ENCODE data around the gene LDAH. TPM values are rescaled to one million over a fixed set of nuclear protein-coding genes. Genes with fewer than 3 reads are reported as not detected.

LDAH gene
- total RNA-seq (2021; ENCODE audit: unreplicated experiment) (17.2 TPM), Bru-seq, nascent RNA (percentile 69 among the genes with signal in this experiment), BruChase-seq, experiment 1, labeled RNA remaining after a 2-hour chase (percentile 53 among the genes with signal in this experiment), BruChase-seq, experiment 2, labeled RNA remaining after a 6-hour chase (percentile 54 among the genes with signal in this experiment)
- polyA plus RNA-seq (2012; ENCODE audit: insufficient read length): 9.0 TPM
- long read RNA-seq, transcript LDAH-201 (7 exons, 2,907 nt): major isoform, 25 of 39 reads
- long read RNA-seq, partial matches to known transcripts: 2 of 39 reads
- long read RNA-seq, other reads (novel, unspliced or antisense): 8 of 39 reads

GRCh38 chr2:20822535-20823490 lies at the start of gene LDAH:
Gene LDAH, minus strand, starts transcription at chr2:20823101. Its CDS starts 21,638 bp downstream, at chr2:20801463.
- Histone ChIP-seq H3K4me3 (ENCODE audit: low read depth in 2 of 2, low read length in 2 of 2) (peak within 1 kb of the TSS; percentile 93 to 97), H3K27ac (ENCODE audit: low read length) (peak within 1 kb of the TSS; percentile 95), H3K27me3 (ENCODE audit: control insufficient read depth, insufficient read depth, low read length) (no peaks in the 10 kb centered on the region), H3K4me1 (ENCODE audit: control insufficient read depth, insufficient read depth, low read length) (no peaks in the 10 kb centered on the region), H3K9me3 (ENCODE audit: control insufficient read depth, insufficient read depth, low read depth, low read length) (no peaks in the 10 kb centered on the region), H3K36me3 (ENCODE audit: control insufficient read depth, insufficient read depth, low read length) (no peaks in the 10 kb centered on the region)
- intact Hi-C loops (cut with micrococcal nuclease; ENCODE audit: unreplicated experiment) (no loop called here), in situ Hi-C loops (cut with HindIII; ENCODE audit: low pct_unique_long_range_greater_than_20kb, low sequenced_read_pairs) (no loop called here)
- POLR2A ChIA-PET: interaction anchor here (0.7 kb wide), 1 partner anchor 50 kb away, joined by 3 read pairs; no protein-coding TSS in a partner anchor
- DNase-seq (ENCODE audit: low read depth, low spot score): peak; percentile 41
- TF ChIP-seq TCF7L2 (IDR thresholded peaks at IDR 0.05; ENCODE audit: low read depth, low read length): peak; percentile 45; the same call in 1 of the 2 replicates
- peak; percentile 75 for TF ChIP-seq POLR2AphosphoS5 (IDR thresholded peaks at IDR 0.05; ENCODE audit: low read depth, low read length)
- 0 out of 2 replicates have a peak, but pooled peaks have one; percentile 45 for TF ChIP-seq SIN3A (IDR thresholded peaks at IDR 0.05; ENCODE audit: borderline replicate concordance, insufficient read depth, low read depth, low read length)
- 0 out of 4 replicates have a peak, but pooled peaks have one; percentile 20 to 26 for TF ChIP-seq REST (IDR thresholded peaks at IDR 0.05; ENCODE audit: insufficient read depth in 1 of 2, low read depth in 2 of 2, low read length in 1 of 2)
- TF ChIP-seq, protein P1, sequence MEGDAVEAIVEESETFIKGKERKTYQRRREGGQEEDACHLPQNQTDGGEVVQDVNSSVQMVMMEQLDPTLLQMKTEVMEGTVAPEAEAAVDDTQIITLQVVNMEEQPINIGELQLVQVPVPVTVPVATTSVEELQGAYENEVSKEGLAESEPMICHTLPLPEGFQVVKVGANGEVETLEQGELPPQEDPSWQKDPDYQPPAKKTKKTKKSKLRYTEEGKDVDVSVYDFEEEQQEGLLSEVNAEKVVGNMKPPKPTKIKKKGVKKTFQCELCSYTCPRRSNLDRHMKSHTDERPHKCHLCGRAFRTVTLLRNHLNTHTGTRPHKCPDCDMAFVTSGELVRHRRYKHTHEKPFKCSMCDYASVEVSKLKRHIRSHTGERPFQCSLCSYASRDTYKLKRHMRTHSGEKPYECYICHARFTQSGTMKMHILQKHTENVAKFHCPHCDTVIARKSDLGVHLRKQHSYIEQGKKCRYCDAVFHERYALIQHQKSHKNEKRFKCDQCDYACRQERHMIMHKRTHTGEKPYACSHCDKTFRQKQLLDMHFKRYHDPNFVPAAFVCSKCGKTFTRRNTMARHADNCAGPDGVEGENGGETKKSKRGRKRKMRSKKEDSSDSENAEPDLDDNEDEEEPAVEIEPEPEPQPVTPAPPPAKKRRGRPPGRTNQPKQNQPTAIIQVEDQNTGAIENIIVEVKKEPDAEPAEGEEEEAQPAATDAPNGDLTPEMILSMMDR (IDR thresholded peaks at IDR 0.05): no peak
- peak; percentile 95 for ATAC-seq
- TSS peak; percentile 65 for BruUV-seq (replicated peaks)
- CTCF ChIA-PET: interaction anchor here (0.6 kb wide), 1 partner anchor 68 kb away, joined by 5 read pairs; no protein-coding TSS in a partner anchor

- POLR2A ChIA-PET: no interaction called here
- Histone ChIP-seq H3K9me3 (ENCODE audit: control insufficient read depth, insufficient read depth, low read depth, low read length) (no peaks in the 10 kb centered on the region), H3K4me3 (ENCODE audit: low read depth in 2 of 2, low read length in 2 of 2) (no peak overlapping the region), H3K27ac (ENCODE audit: low read length) (no peak overlapping the region), H3K36me3 (ENCODE audit: control insufficient read depth, insufficient read depth, low read length) (no peaks in the 10 kb centered on the region), H3K27me3 (ENCODE audit: control insufficient read depth, insufficient read depth, low read length) (0 out of 2 replicates have a peak, but pooled peaks cover 2% of the 10 kb centered on the region), H3K4me1 (ENCODE audit: control insufficient read depth, insufficient read depth, low read length) (no peaks in the 10 kb centered on the region)
- intact Hi-C loops (cut with micrococcal nuclease; ENCODE audit: unreplicated experiment) (no loop called here), in situ Hi-C loops (cut with HindIII; ENCODE audit: low pct_unique_long_range_greater_than_20kb, low sequenced_read_pairs) (no loop called here)
- DNase-seq (ENCODE audit: low read depth, low spot score): no peak
- no peak for ATAC-seq
- BruUV-seq (replicated peaks): no TSS peak
- TF ChIP-seq SIN3A (IDR thresholded peaks at IDR 0.05; ENCODE audit: borderline replicate concordance, insufficient read depth, low read depth, low read length): no peak
- TF ChIP-seq POLR2AphosphoS5 (IDR thresholded peaks at IDR 0.05; ENCODE audit: low read depth, low read length): no peak
- TF ChIP-seq, protein P1 (IDR thresholded peaks at IDR 0.05): no peak
- TF ChIP-seq REST (IDR thresholded peaks at IDR 0.05; ENCODE audit: insufficient read depth in 1 of 2, low read depth in 2 of 2, low read length in 1 of 2): no peak
- TF ChIP-seq TCF7L2 (IDR thresholded peaks at IDR 0.05; ENCODE audit: low read depth, low read length): no peak
- CTCF ChIA-PET: no interaction called here
Observed at GRCh38 chr2:20868377-20868776, 45.5 kb upstream of the LDAH start.

Data from Panc1 (cell line).